Ovary (tissue), 9 donors: ENCODE data around the gene VWA3B. TPM values are rescaled to one million over a fixed set of nuclear protein-coding genes. Genes with fewer than 3 reads are reported as not detected.
"Not testable (repeated sequence)": the region's sequence is repeated elsewhere in the genome, so short reads cannot be mapped to it uniquely, and the experiment has no call there.

ENCODE experiments used
- DNase-seq, 5 donors: peaks; one replicate each; pipeline ENCODE4 v3.0.0-alpha.2; 2019 to 2020
- H3K27ac ChIP-seq, 2 donors: fragments of 200-600 bp; one replicate each; pipeline versions ENCODE4 v1.5.1 to v1.8.0; 2019 to 2022
- H3K27me3 ChIP-seq: fragments of 200-600 bp; one replicate; pipeline ENCODE4 v1.8.0; 2022
- H3K36me3 ChIP-seq: fragments of 200-600 bp; sonication (generic); one replicate; pipeline ENCODE4 v1.5.1; 2019
- H3K4me1 ChIP-seq: one replicate; pipeline ENCODE4 v1.8.1; 2013; ENCODE audit warnings: mild to moderate bottlenecking, moderate library complexity; ENCODE audit not compliant: insufficient read depth
- H3K4me3 ChIP-seq: fragments of 200-600 bp; sonication (generic); one replicate; pipeline ENCODE4 v1.5.1; 2017
- H3K9me3 ChIP-seq, 2 donors: fragments of 200-600 bp in 1 of 2; sonication (generic) in 1 of 2; one replicate each; pipeline versions ENCODE4 v1.5.1 to v1.8.1; 2013 to 2019; ENCODE audit warnings: mild to moderate bottlenecking in 1 of 2, moderate library complexity in 1 of 2
- EP300 ChIP-seq: sonication (generic); formaldehyde crosslinking; IDR thresholded peaks from one replicate; pipeline ENCODE4 v1.6.1; 2017; ENCODE audit warnings: antibody characterized with exemption
- POLR2A ChIP-seq: fragments of 450-650 bp; IDR thresholded peaks from one replicate; pipeline ENCODE4 v1.6.1; 2017; ENCODE audit warnings: antibody characterized with exemption, mild to moderate bottlenecking, moderate library complexity
- WGBS, 3 donors: extraction: QIAGEN DNeasy Blood & Tissue Kit in 1 of 3; methylation state at CpG; one replicate each; pipeline versions ENCODE4 v1.1.5 to v1.1.7; 2013 to 2017; 5-methylcytosine and 5-hydroxymethylcytosine counted together
- intact Hi-C, 4 donors: fragments of 100-400 bp; cut with DNase I; formaldehyde crosslinking; loops; one replicate each; pipeline versions ENCODE4 v1.11.0 to v1.15.1; 2022 to 2023
- polyA plus RNA-seq, 2 donors: library from polyadenylated mRNA; stranded (reverse); fragments of 200-250 nt in 1 of 2; fragments of 350-450 nt in 1 of 2; fragmentation: Illumina TruSeq in 1 of 2; extraction: RNeasy Lipid Tissue Mini Kit (QIAGEN cat#74804) in 1 of 2; gene quantifications; one replicate each; pipeline ENCODE4 v1.2.3, GENCODE V29; 2013 to 2014
- total RNA-seq, 7 donors: library from RNA; depleted of rRNA in 2 of 7; stranded (reverse); fragments of >200 nt in 2 of 7; fragmentation: NEBNext Ultra II Directional in 3 of 7; extraction: Animal tissue kit (Norgen Biotek cat#: 25700) in 3 of 7; gene quantifications; one replicate each; pipeline versions ENCODE4 v1.1.0 to v1.2.4, GENCODE V29; 2016 to 2023
- TF ChIP-seq, protein P1 (sequence below), 3 donors: fragments of 450-650 bp in 2 of 3; fragments of 200-600 bp in 1 of 3; IDR thresholded peaks; one replicate each; pipeline versions ENCODE4 v1.5.1 to v1.8.0; 2016 to 2022; ENCODE audit warnings: antibody characterized with exemption in 3 of 3, mild to moderate bottlenecking in 1 of 3
- donor health status: DM: no; HTN: no; CAD: no; lungs with moderate emphysema.
- donor health status: DM: no; HTN: no; CAD: no.
- donor health status: Bipolar disorder and iron deficiency.
- donor health status: DM: yes; HTN: yes; CAD: no.
- donor health status: DM: no; HTN: no; CAD: no.
- donor health status: DM: yes; HTN: yes; CAD: no.

Gene VWA3B
- total and polyA plus RNA-seq, 9 donors = 0.56 to 15.7 (median 1.1) TPM

- no peaks in the 10 kb centered on the region for H3K9me3 ChIP-seq
- H3K27ac ChIP-seq = no peak overlapping the region
- 24 to 51% (median 39%) methylated on average over 5 of the region's 5 CpGs for WGBS, 3 donors
- DNase-seq = no peak
- intact Hi-C loops = no loop called here
- TF ChIP-seq POLR2A = no peak
- TF ChIP-seq, protein P1, sequence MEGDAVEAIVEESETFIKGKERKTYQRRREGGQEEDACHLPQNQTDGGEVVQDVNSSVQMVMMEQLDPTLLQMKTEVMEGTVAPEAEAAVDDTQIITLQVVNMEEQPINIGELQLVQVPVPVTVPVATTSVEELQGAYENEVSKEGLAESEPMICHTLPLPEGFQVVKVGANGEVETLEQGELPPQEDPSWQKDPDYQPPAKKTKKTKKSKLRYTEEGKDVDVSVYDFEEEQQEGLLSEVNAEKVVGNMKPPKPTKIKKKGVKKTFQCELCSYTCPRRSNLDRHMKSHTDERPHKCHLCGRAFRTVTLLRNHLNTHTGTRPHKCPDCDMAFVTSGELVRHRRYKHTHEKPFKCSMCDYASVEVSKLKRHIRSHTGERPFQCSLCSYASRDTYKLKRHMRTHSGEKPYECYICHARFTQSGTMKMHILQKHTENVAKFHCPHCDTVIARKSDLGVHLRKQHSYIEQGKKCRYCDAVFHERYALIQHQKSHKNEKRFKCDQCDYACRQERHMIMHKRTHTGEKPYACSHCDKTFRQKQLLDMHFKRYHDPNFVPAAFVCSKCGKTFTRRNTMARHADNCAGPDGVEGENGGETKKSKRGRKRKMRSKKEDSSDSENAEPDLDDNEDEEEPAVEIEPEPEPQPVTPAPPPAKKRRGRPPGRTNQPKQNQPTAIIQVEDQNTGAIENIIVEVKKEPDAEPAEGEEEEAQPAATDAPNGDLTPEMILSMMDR (IDR thresholded peaks at IDR 0.05) = no peak
- TF ChIP-seq EP300 = no peak
- no peaks in the 10 kb centered on the region for H3K4me1 ChIP-seq
- no peaks in the 10 kb centered on the region for H3K36me3 ChIP-seq
- no peaks in the 10 kb centered on the region for H3K27me3 ChIP-seq
- H3K4me3 ChIP-seq = no peak overlapping the region
Observed at GRCh38 chr2:98301469-98301868, 214.5 kb downstream of the VWA3B start.

- 78 to 80% (median 79%) methylated on average over 9 of the region's 9 CpGs for WGBS, 3 donors
- intact Hi-C loops, H3K36me3 ChIP-seq, H3K27me3 ChIP-seq, H3K4me3 ChIP-seq, H3K27ac ChIP-seq, H3K9me3 ChIP-seq, DNase-seq, H3K4me1 ChIP-seq: not testable (repeated sequence)
Observed at GRCh38 chr2:98307131-98307696, 220.2 kb downstream of the VWA3B start.

DNA sequence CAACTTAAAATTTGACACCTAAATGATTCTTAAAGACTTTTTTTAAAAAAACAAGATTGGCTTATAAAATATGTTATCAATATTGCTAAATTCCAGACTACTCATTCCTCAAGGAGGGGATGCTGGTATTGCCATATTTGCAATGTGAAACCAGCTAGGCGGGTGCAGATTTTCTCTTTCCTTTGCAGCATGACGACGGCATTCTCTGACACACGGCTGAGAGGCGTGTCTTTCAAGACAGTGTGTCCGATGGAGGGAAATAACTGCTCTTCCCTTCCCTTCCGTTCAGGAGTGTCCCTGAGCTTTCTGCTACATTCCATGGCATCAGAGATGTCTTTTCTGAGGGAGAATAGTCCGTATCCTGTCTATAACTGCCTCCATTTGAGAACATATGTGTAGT is 221.1 kb downstream of the VWA3B start:
- no peak for DNase-seq
- TF ChIP-seq, protein P1 (IDR thresholded peaks at IDR 0.05) = no peak
- TF ChIP-seq POLR2A = no peak
- no peak for TF ChIP-seq EP300
- Histone ChIP-seq H3K4me3 (no peak overlapping the region), H3K4me1 (no peaks in the 10 kb centered on the region), H3K36me3 (no peaks in the 10 kb centered on the region), H3K27me3 (no peaks in the 10 kb centered on the region), H3K9me3 (no peaks in the 10 kb centered on the region), H3K27ac (no peak overlapping the region)
- intact Hi-C loops = no loop called here
- 46 to 56% (median 49%) methylated on average over 8 of the region's 8 CpGs for WGBS, 3 donors

DNA sequence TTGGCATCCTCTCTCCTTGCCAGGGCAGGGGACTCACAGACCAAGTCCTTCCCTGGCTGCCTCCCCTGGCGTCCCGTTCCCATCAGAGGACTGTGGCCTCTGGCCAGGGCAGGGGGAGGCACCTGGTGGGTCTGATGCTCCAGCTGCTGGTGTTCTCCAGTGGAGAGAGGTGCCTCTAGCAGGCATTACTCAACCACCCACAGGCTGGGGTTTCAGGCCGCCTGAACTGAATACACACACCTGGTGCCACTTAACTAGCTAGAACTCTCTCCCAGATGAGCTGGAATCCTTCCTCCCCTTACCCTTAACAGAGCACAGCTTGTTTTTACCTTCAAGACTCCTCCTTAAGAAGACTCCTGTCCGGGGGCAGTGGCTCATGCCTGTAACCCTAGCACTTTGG is 221.6 kb downstream of the VWA3B start:
- intact Hi-C loops = no loop called here
- TF ChIP-seq EP300 (no peak), POLR2A (no peak)
- TF ChIP-seq, protein P1 (IDR thresholded peaks at IDR 0.05) = no peak
- 54 to 64% (median 61%) methylated on average over 4 of the region's 4 CpGs for WGBS, 3 donors
- Histone ChIP-seq H3K27ac (no peak overlapping the region), H3K4me3 (no peak overlapping the region), H3K4me1 (no peaks in the 10 kb centered on the region), H3K27me3 (no peaks in the 10 kb centered on the region), H3K9me3 (no peaks in the 10 kb centered on the region), H3K36me3 (no peaks in the 10 kb centered on the region)
- no peak for DNase-seq

DNA sequence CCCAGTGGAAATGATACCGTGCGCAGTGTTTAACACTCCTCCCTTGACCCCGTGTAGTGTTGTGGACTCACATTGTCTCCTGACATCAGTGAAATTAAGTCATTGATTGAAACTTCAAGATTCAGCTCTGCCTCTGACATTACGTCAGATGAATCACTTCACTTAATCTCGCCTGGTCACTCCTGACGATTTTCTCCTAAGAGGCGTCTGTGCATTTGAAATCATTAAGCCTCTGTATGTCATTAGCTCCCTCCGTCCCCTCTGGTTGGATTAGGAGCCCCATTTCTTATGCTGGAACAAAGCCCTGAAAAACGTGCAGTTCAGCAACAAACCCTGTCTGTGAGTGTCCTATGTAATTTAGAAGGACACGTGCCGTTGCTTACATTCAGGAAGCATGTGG is 222.6 kb downstream of the VWA3B start:
- Histone ChIP-seq H3K36me3 (no peaks in the 10 kb centered on the region), H3K4me1 (no peaks in the 10 kb centered on the region), H3K9me3 (no peaks in the 10 kb centered on the region), H3K27me3 (no peaks in the 10 kb centered on the region), H3K27ac (no peak overlapping the region), H3K4me3 (no peak overlapping the region)
- intact Hi-C loops = no loop called here
- no peak for DNase-seq
- 84 to 86% (median 85%) methylated on average over 11 of the region's 11 CpGs for WGBS, 3 donors
- TF ChIP-seq, protein P1 (IDR thresholded peaks at IDR 0.05) = no peak
- no peak for TF ChIP-seq EP300
- no peak for TF ChIP-seq POLR2A
